GM06990 (cell line): ENCODE data around the gene CNTROB.

Experiments used
- DNase-seq: peaks from one replicate; pipeline ENCODE4 v3.0.0-alpha.2; 2011; ENCODE audit not compliant: insufficient read length; ENCODE audit errors: extremely low read depth
- H3K27me3 ChIP-seq: replicated peaks from 2 replicates; pipeline ENCODE4 v1.6.0; 2011; ENCODE audit warnings: low read length; ENCODE audit not compliant: control insufficient read depth, insufficient read depth
- H3K36me3 ChIP-seq: 2 replicates; pipeline ENCODE4 v1.5.1; 2011; ENCODE audit warnings: low read length; ENCODE audit not compliant: control insufficient read depth, insufficient read depth
- H3K4me3 ChIP-seq: replicated peaks from 2 replicates; pipeline ENCODE4 v1.5.1; 2011; ENCODE audit warnings: low read depth, mild to moderate bottlenecking, control low read depth, low read length
- TF ChIP-seq, protein P1 (sequence below): IDR thresholded peaks from 2 replicates; pipeline ENCODE4 v1.5.1; 2011; ENCODE audit warnings: low read length, control low read depth, mild to moderate bottlenecking, inconsistent platforms; ENCODE audit not compliant: insufficient read depth, poor library complexity, severe bottlenecking

CNTROB gene

DNA sequence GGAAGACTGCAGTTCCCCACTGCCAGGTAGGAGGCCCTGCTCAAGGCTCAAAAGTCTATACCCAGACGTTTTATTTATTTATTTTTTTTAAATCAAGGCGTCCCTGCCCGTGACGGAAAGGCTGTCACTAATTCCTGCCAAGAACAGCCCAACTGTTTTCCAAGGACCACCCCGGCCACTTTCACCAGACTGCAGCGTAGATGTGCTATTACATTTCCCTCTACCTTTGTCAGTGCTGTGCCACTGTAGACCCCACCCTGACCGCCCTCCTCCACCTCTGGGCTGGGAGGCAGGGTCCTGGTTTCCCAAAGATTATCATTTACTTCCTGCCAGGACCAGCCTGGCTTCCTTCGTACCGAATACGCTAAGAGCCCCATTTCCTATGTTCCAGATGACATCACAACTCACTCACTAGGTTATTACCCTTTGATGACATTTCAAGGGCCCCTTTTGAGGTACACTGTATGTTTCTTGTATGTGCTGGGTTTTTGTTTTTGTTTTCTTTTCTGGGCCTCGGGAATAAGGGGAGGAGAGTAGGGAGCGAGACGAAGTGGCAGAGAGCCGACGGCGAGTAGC lies 9.6 kb upstream of the CNTROB start:
- TF ChIP-seq, protein P1, sequence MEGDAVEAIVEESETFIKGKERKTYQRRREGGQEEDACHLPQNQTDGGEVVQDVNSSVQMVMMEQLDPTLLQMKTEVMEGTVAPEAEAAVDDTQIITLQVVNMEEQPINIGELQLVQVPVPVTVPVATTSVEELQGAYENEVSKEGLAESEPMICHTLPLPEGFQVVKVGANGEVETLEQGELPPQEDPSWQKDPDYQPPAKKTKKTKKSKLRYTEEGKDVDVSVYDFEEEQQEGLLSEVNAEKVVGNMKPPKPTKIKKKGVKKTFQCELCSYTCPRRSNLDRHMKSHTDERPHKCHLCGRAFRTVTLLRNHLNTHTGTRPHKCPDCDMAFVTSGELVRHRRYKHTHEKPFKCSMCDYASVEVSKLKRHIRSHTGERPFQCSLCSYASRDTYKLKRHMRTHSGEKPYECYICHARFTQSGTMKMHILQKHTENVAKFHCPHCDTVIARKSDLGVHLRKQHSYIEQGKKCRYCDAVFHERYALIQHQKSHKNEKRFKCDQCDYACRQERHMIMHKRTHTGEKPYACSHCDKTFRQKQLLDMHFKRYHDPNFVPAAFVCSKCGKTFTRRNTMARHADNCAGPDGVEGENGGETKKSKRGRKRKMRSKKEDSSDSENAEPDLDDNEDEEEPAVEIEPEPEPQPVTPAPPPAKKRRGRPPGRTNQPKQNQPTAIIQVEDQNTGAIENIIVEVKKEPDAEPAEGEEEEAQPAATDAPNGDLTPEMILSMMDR, result no peak
- DNase-seq, result no peak
- Histone ChIP-seq H3K27me3 (no peaks in the 10 kb centered on the region), H3K4me3 (no peak overlapping the region), H3K36me3 (peaks cover 2% of the 10 kb centered on the region)

DNA sequence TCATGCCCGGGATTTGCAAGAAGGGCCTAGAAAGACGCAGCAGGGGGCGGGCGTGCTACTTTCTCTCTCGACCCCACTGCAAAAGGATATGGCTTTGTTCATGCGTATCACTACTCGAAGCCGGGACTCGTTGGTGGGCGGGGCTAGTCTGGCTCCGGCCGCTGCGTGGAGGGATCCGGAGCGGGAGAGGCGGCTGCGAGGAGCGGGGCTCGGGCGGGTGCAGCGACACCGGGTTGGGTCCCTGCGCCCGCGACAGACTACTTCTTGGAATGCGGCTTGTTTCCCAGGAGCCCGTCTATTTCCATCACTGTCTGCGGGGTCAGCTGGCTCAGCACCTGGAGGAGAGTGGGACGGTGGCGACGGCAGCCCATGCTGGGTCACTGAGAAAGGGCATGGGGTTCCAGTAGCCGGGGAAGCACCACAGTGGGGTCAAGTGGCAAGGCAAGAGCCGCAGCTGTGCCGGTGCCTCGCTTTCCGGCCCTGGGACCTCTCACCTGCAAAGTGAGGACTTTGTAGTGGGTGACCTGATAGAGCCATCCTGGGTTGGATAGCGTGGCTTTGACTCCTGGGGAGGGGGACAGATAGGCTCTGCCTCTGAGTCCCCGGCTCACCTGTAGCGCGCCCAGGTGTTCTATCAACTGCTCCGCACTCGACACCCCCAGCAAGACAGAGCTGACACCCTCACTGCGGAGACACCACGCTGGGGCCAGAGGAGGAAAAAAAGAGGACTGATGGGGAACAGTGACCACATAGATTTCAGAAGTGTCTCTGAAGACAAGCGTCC lies 9.0 kb upstream of the CNTROB start:
- TF ChIP-seq, protein P1, result no peak
- Histone ChIP-seq H3K4me3 (no peak overlapping the region; the same call in 1 of the 2 replicates), H3K36me3 (peaks cover 3% of the 10 kb centered on the region), H3K27me3 (no peaks in the 10 kb centered on the region)
- DNase-seq, result peak; percentile 70

DNA sequence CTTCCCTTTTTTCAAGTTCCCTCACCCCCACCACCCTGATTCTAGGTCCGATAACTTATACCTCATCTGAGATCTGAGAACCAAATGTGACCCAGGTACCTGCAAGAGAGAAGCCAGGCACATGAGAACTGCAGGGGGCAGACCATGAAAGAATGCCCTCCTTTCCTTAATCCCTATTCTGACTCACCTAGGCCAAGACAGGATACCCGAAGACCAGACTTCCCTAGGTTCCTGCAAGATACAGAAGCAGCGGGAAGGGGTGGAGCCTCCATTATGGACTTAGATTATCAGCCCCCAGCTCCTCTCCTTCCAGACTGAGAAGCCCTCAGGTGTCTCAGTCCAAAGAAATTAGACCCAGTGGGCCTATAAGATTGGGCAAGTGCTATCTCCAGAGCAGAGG lies 4.4 kb upstream of the CNTROB start:
- Histone ChIP-seq H3K4me3 (no peak overlapping the region), H3K27me3 (no peaks in the 10 kb centered on the region), H3K36me3 (peaks cover 3% of the 10 kb centered on the region)
- no peak for DNase-seq
- TF ChIP-seq, protein P1, result no peak

DNA sequence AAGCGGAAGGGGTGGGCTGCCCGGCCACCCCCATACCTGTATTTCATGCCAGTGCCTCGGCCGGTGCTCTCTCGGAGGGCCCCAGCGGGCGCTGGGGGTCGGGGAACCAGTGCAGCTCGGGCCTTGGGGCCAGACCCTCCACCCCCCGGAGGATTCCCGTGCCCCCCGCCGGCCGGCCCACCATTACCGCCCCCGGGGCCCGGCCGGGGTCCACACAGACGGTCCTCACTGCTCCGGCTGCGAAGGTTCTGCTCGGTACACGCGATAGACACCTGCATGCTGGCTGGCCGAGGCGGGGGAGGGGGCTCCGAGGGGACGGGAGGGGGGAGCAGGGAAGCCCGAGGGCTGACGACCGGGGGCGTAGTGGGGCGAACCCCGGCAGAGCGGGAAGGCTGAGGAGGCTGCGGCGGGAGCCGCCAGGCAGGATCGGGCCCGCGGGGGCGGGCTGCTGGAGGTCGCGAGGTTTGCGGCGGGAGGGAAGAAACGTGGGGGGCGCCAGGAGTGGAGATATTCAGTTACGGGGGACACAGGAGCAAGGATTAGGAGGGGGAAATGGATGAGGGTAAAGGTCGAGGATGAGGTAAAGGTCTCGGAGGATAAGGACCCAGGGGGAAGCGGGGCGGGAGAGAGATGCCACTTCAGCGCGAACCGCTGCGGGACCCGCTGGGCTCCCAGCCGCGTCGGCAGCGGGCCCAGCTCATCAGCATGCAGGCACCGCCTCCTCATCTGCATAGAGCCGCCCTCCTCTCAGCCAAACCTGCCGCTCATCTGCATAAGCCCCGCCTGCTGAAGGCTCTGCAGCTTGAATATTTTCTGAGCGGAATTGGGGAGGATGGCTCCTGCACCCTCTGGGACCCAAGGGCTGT lies 2.6 kb upstream of the CNTROB start, which contains the start of gene KCNAB3:
Gene KCNAB3, minus strand, starts transcription at position 699 of the 866 bp plus-strand sequence. Its CDS starts 421 bp downstream, at position 278.
- Histone ChIP-seq H3K4me3 (no peak within 1 kb of the TSS), H3K36me3 (peaks cover 1% of the 10 kb centered on the region), H3K27me3 (no peaks in the 10 kb centered on the region)
- TF ChIP-seq, protein P1, result no peak
- no peak for DNase-seq

DNA sequence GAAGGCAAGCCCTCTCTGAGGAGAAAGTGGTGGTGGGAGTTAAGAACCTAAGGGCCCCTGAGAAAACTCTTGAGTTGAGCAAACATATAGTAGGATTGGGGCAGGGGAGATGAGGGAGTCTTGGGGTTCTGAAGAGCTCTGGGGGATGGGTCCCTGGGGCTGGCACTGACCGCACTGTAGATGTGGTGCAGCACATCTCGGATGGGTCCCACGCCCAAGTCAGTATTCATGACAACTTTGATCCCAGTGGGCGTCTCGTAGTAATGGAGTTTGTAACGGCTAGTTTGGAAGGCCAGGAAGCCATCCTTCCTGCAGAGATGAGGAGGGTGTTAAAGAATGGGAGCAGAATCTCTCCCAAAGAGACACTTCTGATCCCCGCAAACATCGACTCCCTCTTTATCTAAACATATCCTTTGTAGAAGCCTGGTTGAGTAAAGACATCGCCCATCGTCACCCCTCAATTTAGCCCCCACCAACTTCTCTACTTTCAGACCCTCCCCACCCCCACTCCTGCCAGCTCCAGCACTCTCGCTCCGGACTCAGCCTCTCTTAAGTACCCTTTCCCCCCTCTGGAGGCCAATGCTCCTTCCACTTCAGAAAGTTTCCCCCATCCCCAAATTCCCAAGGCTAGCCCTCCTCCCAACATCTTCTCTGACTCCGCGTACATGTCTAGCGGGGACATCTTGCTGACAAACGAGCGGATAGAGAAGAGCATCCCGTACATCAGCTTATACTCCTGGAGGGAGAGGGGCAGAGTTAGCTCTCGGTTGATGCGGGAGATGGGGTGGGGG lies 970 bp upstream of the CNTROB start:
- Histone ChIP-seq H3K27me3 (no peaks in the 10 kb centered on the region), H3K36me3 (peaks cover 1% of the 10 kb centered on the region), H3K4me3 (peak overlapping the region; percentile 96)
- no peak for DNase-seq
- TF ChIP-seq, protein P1, result no peak
